Skeletal muscle tissue (tissue), 4 donors: ENCODE results near the gene RNF115. TPM values are rescaled to one million over a fixed set of nuclear protein-coding genes. Genes with fewer than 3 reads are reported as not detected.
"Not testable (repeated sequence)": the region's sequence is repeated elsewhere in the genome, so short reads cannot be mapped to it uniquely, and the experiment has no call there.

Experiments used
- H3K27ac ChIP-seq: one replicate; pipeline ENCODE4 v1.7.0; 2013; ENCODE audit warnings: mild to moderate bottlenecking, low read depth, low read length, inconsistent platforms
- H3K27me3 ChIP-seq, 3 donors: one replicate each; pipeline ENCODE4 v1.7.0; 2013; ENCODE audit warnings: low read length in 3 of 3; ENCODE audit not compliant: control insufficient read depth in 3 of 3, insufficient read depth in 3 of 3
- H3K36me3 ChIP-seq, 3 donors: one replicate each; pipeline ENCODE4 v1.7.0; 2013; ENCODE audit warnings: low read length in 3 of 3; ENCODE audit not compliant: control insufficient read depth in 3 of 3, insufficient read depth in 3 of 3
- H3K4me1 ChIP-seq, 3 donors: one replicate each; pipeline ENCODE4 v1.7.0; 2013; ENCODE audit warnings: low read length in 3 of 3, mild to moderate bottlenecking in 3 of 3; ENCODE audit not compliant: control insufficient read depth in 3 of 3, insufficient read depth in 3 of 3
- H3K4me3 ChIP-seq, 3 donors: one replicate each; pipeline ENCODE4 v1.7.0; 2013; ENCODE audit warnings: low read length in 3 of 3
- H3K9ac ChIP-seq, 3 donors: one replicate each; pipeline ENCODE4 v1.7.0; 2013; ENCODE audit warnings: low read length in 3 of 3, mild to moderate bottlenecking in 3 of 3, moderate library complexity in 2 of 3, low read depth in 1 of 3
- H3K9me3 ChIP-seq, 3 donors: one replicate each; pipeline ENCODE4 v1.7.0; 2013; ENCODE audit warnings: low read length in 3 of 3; ENCODE audit not compliant: control insufficient read depth in 3 of 3
- total RNA-seq: library from RNA; depleted of rRNA; stranded (reverse); fragments of >200 nt; gene quantifications from one replicate; pipeline ENCODE4 v1.2.3, GENCODE V29; 2014
- donor health status: Osteomylitis.

Gene RNF115
- total RNA-seq, 1 donor from 2014 or later, result 13.6 TPM

- H3K4me1 ChIP-seq, result peaks cover 21 to 29% (median 29%) of the 10 kb centered on the region in 3 donors
- H3K4me3 ChIP-seq, result no peak overlapping the region
- no peaks in the 10 kb centered on the region for H3K36me3 ChIP-seq
- H3K9ac ChIP-seq, result no peak overlapping the region
- no peaks in the 10 kb centered on the region for H3K9me3 ChIP-seq
- H3K27ac ChIP-seq, result peak overlapping the region; percentile 81
- H3K27me3 ChIP-seq, result no peaks in the 10 kb centered on the region
These were observed 19.5 kb downstream of the RNF115 start for GRCh38 chr1:145804235-145805045.

DNA sequence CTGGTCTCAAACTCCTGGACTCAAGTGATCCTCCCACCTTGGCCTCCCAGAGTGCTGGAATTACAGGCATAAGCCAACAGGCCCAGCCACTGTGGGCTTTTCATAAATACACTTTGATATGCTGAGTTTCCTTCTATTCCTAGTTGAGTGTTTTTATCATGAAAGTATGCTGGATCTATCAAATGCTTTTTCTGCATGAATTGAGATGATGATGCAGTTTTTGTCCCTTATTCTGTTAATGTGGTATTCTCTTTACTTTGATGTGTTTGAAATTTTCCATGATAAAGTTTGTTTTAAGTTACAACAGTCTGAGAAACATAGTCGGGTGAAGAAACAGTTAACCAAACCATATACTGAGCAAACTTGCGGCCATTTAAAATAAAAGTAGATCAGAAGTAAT lies 24.1 kb downstream of the RNF115 start:
- H3K4me3 ChIP-seq, result no peak overlapping the region
- no peaks in the 10 kb centered on the region for H3K36me3 ChIP-seq
- H3K9ac ChIP-seq, result no peak overlapping the region
- H3K9me3 ChIP-seq, result no peaks in the 10 kb centered on the region
- peaks cover 15 to 22% (median 21%) of the 10 kb centered on the region in 3 donors for H3K4me1 ChIP-seq
- no peaks in the 10 kb centered on the region for H3K27me3 ChIP-seq
- H3K27ac ChIP-seq, result no peak overlapping the region

- no peak overlapping the region for H3K4me3 ChIP-seq
- H3K9me3 ChIP-seq, result no peaks in the 10 kb centered on the region
- no peaks in the 10 kb centered on the region for H3K36me3 ChIP-seq
- no peak overlapping the region for H3K9ac ChIP-seq
- no peak overlapping the region for H3K27ac ChIP-seq
- H3K4me1 ChIP-seq, result peaks cover 3 to 10% (median 4%) of the 10 kb centered on the region in 3 donors
- H3K27me3 ChIP-seq, result no peaks in the 10 kb centered on the region
These were observed 27.1 kb downstream of the RNF115 start for GRCh38 chr1:145796753-145797152.

- no peaks in the 10 kb centered on the region for H3K9me3 ChIP-seq
- no peak overlapping the region for H3K4me3 ChIP-seq
- no peaks in the 10 kb centered on the region for H3K36me3 ChIP-seq
- no peak overlapping the region for H3K27ac ChIP-seq
- no peaks in the 10 kb centered on the region for H3K27me3 ChIP-seq
- H3K9ac ChIP-seq, result no peak overlapping the region
- peaks cover 0 to 2% (median under 1%) of the 10 kb centered on the region in 3 donors for H3K4me1 ChIP-seq
These were observed 28.5 kb downstream of the RNF115 start for GRCh38 chr1:145795257-145795881.

DNA sequence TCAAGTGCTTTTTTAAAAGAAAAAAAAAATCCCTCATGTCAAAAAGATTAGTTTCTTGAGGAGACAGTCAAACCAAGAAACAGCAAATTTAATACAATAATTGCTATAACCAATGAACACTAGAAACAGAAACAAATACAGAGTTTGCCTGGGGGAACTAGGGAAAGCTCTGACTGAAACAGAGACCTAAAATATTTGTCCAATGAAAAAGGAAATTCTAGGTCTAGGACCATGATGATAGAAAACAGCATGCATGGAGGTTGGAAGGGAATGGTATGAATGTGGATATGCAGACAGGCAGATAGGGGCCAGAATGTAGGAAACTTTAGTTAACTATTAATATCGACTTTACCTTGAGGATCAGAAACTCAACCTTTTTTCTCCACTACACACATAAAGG lies 31.4 kb downstream of the RNF115 start:
- no peak overlapping the region for H3K27ac ChIP-seq
- H3K27me3 ChIP-seq, result no peaks in the 10 kb centered on the region
- H3K4me3 ChIP-seq, result no peak overlapping the region
- H3K9me3 ChIP-seq, result no peaks in the 10 kb centered on the region
- no peaks in the 10 kb centered on the region for H3K4me1 ChIP-seq
- H3K36me3 ChIP-seq, result peaks cover 0 to 3% (median 0%) of the 10 kb centered on the region in 3 donors
- no peak overlapping the region for H3K9ac ChIP-seq

DNA sequence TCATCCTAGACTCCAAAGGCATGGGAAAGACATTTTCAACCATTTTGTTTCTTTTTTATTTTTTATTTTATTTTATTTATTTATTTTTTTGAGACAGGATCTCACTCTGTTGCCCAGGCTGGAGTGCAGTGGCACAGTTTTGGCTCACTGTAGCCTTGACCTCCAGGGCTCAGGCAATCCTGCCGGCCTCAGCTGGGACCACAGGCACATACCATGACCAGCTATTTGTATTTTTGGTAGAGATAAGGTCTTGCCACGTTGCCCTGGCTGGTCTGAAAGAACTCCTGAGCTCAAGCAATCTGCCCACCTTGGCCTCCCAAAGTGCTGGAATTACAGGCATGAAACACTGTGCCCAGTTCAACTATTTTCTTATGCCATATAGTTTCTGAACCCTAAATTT lies 32.0 kb downstream of the RNF115 start:
- H3K4me1 ChIP-seq, H3K27ac ChIP-seq, H3K9ac ChIP-seq, H3K27me3 ChIP-seq, H3K4me3 ChIP-seq, H3K9me3 ChIP-seq, H3K36me3 ChIP-seq: not testable (repeated sequence)

DNA sequence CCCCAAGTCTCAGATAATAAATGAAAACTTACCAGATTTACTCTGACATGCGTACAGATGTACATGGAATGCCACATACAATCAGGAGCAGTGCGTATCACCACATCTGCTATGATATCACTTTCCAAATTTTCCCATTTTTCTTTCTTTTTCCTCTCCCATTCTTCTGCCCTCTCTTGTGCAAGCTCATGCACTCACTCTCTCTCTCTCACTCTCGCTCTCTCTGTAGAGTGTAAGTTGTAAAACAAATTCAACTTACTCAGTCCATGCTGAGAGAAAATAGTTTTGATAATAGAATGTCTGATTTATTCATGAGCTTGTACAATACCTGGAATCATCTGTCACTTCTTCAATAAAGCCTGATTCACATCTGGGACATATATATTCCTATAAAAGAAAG lies 35.3 kb downstream of the RNF115 start:
- H3K27me3 ChIP-seq, result no peaks in the 10 kb centered on the region
- no peak overlapping the region for H3K4me3 ChIP-seq
- no peaks in the 10 kb centered on the region for H3K9me3 ChIP-seq
- peaks cover 0 to 3% (median 0%) of the 10 kb centered on the region in 3 donors for H3K36me3 ChIP-seq
- peaks cover 0 to 8% (median 2%) of the 10 kb centered on the region in 3 donors for H3K4me1 ChIP-seq
- no peak overlapping the region for H3K9ac ChIP-seq
- no peak overlapping the region for H3K27ac ChIP-seq

- Histone ChIP-seq H3K4me3 (no peak overlapping the region), H3K9ac (peak overlapping the region in 1 of 3 donors; percentile 20), H3K4me1 (peaks cover 0 to 14% (median 2%) of the 10 kb centered on the region in 3 donors), H3K27me3 (no peaks in the 10 kb centered on the region), H3K27ac (peak overlapping the region; percentile 88), H3K36me3 (peaks cover 0 to 3% (median 0%) of the 10 kb centered on the region in 3 donors), H3K9me3 (no peaks in the 10 kb centered on the region)
These were observed 37.6 kb downstream of the RNF115 start for GRCh38 chr1:145786271-145786670.

DNA sequence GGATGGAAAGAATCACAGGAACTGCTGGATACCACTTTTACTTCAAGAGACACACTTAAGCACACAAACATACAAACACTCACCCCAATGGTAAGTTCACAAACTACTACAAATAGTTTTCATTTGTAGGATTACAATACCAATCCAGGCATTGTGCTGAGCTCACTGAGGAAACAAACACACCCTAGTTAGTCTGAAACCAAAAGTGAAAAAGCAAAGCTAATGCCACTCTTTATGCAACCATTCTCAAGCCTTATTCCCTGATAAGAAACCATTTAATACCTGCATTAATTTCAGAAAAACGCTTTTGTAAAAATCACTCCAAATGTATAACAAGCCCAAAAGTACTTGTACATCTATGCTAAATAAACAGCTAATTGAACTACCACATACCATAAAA lies 38.3 kb downstream of the RNF115 start:
- Histone ChIP-seq H3K9ac (no peak overlapping the region), H3K4me1 (peaks cover 4 to 17% (median 6%) of the 10 kb centered on the region in 3 donors), H3K9me3 (no peaks in the 10 kb centered on the region), H3K27me3 (no peaks in the 10 kb centered on the region), H3K27ac (peak overlapping the region; percentile 88), H3K4me3 (no peak overlapping the region), H3K36me3 (peaks cover 0 to 3% (median 0%) of the 10 kb centered on the region in 3 donors)

DNA sequence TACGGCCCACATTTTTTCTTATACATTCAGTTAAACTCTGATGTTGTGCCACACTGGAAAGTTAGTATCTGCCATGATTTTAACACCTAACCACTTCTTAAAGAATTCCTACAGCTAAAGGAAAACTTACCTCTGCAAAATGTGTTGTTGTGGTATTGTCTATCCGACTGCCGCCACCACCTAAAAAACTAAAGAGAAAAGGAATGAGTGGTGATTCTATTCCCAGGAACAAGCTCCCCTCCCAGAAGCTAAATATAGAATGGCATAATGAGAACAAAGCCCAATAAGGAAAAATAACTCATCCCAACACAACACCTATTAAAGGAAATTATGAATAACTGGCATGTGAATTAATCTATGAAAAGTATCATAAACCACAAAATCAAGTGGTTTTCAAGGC lies 39.5 kb downstream of the RNF115 start:
- no peaks in the 10 kb centered on the region for H3K27me3 ChIP-seq
- H3K9me3 ChIP-seq, result no peaks in the 10 kb centered on the region
- H3K36me3 ChIP-seq, result peaks cover 0 to 3% (median 0%) of the 10 kb centered on the region in 3 donors
- H3K4me3 ChIP-seq, result peak overlapping the region; percentile 53 to 64 (median 60)
- H3K27ac ChIP-seq, result peak overlapping the region; percentile 88
- peaks cover 4 to 17% (median 6%) of the 10 kb centered on the region in 3 donors for H3K4me1 ChIP-seq
- peak overlapping the region; percentile 42 to 75 (median 73) for H3K9ac ChIP-seq
